ENCODE measurements around the gene RIBC1.
"Not testable (repeated sequence)": the region's sequence is repeated elsewhere in the genome, so short reads cannot be mapped to it uniquely, and the experiment has no call there.

Gene RIBC1

DNA sequence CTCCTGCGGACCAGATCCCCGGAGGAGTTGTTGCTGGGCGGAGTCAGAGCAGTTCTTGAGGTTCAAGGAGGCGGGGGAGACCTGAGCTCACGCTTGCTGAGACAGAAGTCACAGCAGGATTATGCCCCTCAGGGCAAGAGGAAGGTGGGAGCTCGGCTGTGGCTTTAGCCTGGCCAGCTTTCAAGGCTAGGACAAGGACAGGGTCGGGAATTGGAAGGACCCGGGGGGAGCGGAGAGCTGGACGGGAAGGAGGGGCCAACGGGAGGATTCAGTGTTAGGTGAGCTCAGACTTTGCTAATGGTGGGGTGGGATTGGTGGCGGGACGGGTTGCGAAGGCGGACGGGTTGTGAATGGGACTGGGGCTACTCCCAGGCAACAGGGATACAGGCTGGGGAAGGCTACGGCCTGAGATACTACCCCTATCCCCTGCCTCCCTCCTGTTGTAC lies at the start of gene RIBC1:
Gene RIBC1 (plus strand): TSS at position 13 of the 446 bp plus-strand sequence. CDS start 3,404 bp downstream, outside the sequence.
- DNase-seq (ENCODE audit: low read depth in 2 of 2) = no peak

DNA sequence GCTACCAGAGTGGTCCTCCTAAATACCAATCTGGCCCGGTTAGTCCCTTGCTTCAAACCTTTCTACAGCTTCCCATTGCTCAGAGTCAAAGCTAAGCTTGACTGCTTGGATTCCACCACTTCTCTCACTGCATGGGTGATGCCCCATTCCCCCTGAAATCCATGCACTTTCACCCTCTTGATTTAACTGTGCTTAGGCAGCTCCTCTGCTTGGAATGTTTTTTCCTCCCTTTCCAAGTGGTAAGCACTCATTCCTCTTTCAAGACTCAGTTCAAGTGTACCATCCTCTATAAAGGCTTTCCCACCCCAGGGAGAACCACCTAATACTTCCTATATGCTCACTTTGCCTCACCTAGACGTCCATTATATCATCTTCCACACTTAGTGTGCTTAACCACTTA lies 49.4 kb upstream of the RIBC1 start:
- no peak for DNase-seq (ENCODE audit: low read depth in 2 of 2)

DNA sequence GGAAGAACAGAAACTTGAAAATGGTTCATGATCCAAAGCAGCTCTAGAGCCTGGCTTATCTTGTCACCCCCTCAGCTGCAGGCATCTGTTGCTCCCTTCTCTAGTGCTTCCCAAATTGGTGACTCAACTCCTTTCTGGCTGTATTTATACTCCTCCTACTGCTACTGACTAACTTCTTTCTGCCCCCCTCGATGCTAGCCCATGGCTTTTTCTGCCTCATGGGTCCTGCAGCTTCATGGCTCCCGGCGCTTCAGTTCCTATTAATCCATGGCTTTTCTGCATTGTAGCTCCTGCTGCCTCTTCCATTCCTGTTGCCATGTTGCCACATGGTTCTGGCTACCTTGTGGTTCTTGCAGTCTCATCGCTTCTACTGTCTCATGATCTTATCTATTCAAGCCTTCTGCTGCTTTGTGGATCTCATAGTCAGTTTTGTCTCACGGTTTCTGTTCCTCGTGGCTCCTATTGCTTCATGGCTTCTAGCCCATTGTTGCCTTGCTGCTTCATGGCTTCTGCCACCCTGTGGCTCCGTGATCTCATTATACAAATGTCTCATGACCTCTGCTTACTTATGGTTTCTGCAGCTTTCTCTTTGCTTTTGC lies 48.4 kb upstream of the RIBC1 start:
- DNase-seq (ENCODE audit: low read depth in 2 of 2) = no peak

DNA sequence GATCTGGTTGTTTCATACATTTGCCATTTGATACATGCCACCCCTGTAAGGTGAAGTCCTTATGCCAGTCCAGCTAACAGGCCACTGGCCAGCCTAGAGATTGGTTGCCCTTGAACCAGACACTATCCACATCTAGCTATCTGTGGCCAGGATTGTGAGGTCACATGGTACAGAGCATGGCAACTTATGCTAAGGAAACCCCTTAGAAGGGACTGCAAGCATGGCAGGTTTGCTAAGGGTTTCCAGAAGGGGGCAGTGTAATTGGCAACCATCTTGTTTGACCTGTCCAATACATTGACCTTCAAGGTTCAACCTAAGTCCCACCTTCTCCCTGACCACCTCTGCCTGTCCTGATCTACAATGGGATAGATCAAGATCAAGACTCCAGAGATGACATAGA lies 47.8 kb upstream of the RIBC1 start:
- DNase-seq (ENCODE audit: low read depth in 2 of 2) = no peak

DNA sequence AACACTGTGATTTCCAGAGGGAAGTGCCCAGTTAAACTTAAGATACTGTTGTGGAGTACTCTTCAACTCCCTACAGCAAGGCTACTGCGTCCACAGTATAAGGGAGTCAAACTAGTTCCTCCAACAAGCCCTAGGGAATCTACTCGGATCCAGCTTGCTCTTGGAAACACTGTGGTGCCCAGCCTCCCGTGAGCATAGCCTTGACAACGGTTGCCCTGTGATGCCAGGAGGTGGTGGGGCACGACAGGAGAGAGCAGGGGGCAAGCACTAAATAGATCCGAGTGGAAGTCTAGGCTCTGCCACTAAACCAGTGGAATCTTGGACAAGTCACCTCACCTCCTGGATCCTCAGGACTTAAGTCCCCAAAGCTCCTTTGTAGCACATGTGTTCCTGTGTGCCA lies 45.8 kb upstream of the RIBC1 start:
- no peak for DNase-seq (ENCODE audit: low read depth in 2 of 2)

DNA sequence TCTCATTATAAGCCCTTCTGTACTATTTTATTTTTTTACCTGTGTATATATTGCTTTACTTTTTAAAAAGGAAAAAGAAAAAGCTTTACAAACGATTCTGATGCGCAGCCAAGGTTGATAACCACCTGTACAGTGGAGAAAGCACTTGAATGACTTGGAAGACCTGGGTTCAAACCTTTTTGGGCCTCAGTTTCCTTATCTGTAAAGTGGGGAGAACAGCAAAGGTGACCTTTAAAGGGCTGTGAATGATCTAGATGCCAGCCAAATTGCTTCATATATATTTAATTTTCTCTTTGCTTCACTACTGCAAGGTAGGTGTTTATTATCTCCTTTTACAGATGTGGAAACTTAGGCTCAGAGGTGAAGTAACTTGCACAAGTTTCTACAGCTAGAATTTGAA lies 45.2 kb upstream of the RIBC1 start:
- no peak for DNase-seq (ENCODE audit: low read depth in 2 of 2)

DNA sequence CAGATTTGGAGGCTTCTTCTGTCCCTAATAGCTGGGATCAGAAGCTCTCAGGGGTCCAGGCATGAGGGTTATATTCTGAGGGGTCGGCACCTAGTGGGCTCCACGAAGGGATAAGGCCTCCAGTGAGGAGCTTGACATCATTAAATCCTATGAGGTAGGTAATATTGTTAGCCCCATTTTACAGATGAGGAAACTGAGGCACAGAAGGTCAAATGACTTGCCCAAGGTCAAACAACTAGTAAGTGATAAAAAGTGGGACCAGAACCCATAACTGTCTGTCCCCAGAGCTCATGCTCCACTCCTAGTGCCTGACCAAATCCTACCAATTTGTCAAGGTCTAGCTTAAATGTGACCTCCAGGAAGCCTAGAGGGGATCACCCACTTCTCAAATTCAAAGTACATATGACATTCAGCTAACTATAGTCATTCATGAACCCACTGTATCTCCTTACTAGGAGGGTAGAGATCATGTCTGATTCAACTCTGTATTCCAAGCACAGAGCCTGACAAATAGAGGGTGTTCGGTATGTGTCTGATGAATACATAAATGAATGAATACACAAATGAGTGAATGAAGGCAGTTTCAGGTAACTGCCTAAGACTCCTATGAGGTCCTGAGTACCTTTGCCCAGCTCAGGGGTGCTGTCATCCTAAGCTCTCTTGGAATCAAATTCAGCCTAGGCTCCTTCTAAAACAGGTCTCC lies 43.5 kb upstream of the RIBC1 start:
- no peak for DNase-seq (ENCODE audit: low read depth in 2 of 2)

DNA sequence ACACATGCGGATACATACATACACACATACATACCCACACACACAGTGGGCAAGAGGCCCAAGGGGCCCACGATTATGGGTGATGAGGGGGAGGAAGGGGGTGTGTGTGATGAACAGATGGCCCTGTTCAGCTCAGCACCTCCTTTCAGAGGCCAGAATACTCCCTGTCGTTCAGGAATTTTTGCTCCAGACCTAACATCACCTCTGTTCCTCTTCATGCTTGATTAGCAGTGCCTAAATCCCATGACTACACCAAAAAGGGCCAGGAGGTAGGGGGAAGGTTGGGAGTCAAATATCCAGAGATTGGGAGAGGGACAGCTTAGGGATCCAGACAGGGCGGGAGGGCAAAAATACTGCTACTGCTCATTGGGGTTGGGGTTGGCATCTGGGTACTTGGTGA lies 42.9 kb upstream of the RIBC1 start:
- DNase-seq (ENCODE audit: low read depth in 2 of 2) = no peak

DNA sequence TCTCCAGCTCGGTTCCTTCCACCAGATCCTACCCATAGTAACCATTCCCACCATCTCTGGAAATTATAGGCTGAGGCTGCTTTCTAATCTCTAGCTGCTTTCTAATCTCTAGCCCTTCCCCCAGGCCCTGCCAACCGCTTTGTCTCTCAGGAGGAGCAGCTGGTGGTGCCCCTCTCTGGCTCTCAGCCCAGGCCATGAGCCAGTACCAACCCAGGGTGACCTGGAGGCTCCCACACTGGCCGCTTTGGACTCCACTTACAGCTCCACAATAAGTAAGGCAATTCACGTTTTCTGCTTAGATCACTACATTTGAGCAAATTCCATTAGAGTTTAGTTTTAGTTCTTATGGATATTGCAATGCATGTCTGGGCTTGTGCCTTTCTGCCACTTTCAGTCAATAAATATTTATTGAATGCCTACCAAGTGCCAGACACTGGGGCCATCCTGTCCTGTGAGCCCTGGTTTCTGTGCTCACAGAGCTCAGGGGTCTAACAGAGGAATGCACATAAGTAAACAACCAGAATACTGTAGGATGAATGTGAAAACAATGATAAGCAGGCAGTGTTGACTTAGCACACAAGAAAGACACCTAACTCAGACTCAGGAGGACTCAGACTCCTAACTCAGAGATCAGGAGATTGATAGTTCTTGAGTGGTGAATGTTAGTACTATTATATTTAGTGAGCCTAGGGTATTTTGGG lies 39.1 kb upstream of the RIBC1 start:
- DNase-seq (ENCODE audit: low read depth in 2 of 2) = no peak

DNA sequence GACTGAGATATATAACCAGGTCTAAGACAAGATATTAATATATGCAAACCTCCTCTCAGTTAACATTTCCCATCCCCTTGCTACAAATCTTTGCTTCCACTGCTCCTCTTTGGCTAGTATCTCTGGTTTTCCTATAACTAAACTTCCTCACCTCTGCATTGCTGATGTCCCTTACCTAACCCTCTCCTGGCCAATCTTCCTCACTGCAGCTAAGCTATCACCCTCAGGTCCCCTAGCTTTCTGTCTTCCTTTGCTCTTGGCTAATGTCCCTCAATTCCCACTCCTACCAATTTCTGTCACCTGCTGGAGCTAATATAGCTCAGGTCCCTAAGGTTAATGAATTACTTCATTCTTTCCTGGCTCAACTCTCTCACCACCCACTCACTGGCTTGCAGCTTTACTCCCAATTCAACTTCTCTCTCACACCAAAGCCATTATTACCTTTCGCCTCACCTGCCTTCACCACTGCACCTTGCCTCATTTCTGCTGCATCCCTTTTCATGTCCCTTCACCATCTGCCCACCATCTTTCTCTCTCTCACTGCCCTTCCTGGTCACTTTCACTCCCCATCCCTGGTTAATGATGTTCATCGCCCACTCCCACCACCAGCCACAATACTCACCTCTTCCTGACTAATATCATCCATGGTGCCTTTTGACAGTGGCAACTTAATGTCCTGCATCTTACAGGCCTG lies 26.9 kb upstream of the RIBC1 start:
- DNase-seq (ENCODE audit: low read depth in 2 of 2) = no peak

DNA sequence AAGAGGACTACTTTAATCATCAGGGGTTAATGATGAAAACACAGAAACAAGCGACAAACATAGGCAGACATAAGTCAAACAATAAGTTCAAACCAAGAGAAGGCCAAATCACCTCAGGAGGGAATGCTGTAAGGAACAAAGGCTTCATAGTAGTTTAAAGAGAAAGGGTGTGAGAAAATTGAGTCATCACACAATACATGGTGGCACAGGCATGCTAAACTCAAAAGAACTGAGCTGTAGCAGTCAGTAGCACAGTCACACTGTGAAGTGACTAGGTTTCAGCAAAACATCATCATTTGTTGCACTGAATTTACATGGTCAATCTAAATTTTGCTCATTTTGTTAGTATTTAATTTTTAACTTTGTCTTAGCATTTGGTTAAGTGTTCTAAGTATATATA lies 24.5 kb upstream of the RIBC1 start:
- DNase-seq (ENCODE audit: low read depth in 2 of 2) = no peak

DNA sequence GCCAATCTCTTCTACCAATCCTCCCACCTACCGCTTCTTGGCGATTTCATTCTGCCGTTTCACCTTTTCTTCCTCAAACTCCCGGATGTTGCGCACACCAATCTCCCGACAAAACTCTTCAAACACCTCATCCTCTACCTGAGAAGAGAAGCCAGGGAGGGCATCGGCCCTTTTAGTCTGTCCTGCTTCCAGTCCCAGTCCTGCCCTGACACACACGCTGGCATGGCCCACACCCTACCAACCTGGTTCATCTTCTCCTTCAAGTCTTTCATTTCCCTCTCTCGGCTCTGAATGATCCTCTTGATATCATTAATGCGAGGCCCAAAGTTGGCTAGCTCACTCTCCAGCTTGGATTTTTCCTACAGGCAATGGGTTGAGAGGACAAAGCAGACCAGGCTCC lies 19.1 kb upstream of the RIBC1 start:
- DNase-seq (ENCODE audit: low read depth in 2 of 2) = no peak

DNA sequence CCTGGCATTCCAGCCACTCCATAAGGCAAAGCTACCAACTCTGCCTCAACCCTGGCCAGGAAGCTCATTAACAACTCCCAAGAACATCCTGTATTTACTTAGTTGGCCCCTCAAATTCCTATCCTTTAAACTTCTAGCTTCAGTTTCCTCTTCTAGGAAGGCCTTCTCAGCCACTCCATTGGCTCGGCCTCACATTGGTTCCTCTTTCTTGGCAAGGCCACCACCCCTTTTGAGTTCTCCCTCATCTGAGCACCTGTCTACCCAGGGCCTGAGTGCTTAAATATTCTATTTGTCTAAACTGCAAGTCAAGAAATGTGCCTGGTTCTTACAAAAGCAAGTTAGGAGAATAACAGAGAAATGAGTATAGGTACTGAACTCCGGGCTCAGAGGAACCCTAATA lies 10.2 kb upstream of the RIBC1 start:
- DNase-seq (ENCODE audit: low read depth in 2 of 2) = no peak

DNA sequence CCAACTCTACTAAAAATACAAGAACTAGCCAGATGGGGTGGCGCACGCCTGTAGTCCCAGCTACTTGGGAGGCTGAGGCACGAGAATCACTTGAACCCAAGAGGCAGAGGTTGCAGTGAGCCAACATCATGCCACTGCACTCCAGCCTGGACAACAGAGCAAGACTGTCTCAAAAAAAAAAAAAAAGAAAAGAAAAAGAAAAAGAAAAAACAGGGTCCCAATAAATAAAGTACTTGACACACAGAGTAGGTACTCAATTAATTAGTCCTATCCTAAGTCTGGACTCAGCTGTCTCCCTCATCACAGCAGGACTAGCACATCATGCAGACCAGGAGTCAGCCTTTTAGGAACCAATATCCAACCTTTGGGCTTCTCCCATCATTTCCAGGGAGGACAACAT lies 2.3 kb upstream of the RIBC1 start:
- DNase-seq (ENCODE audit: low read depth in 2 of 2) = not testable (repeated sequence)

DNA sequence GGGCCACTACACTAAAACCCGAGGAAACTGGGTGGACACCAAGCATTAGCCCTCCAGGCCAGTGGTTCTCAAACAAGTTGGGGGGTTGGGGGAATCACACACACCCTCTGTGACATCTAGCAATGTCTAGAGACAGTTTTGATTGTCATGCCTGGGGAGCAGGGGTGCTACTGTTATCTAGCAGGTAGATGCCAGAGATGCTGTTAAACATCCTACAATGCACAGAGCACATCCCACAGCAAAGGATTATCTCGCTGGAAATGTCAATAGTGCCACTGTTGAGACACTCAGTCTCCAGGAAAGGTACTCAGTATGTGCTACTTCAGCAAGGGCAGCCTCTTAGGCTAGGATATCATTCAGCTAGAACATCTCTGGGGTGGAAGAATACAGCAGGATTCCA lies 1.5 kb upstream of the RIBC1 start:
- no peak for DNase-seq (ENCODE audit: low read depth in 2 of 2)

DNA sequence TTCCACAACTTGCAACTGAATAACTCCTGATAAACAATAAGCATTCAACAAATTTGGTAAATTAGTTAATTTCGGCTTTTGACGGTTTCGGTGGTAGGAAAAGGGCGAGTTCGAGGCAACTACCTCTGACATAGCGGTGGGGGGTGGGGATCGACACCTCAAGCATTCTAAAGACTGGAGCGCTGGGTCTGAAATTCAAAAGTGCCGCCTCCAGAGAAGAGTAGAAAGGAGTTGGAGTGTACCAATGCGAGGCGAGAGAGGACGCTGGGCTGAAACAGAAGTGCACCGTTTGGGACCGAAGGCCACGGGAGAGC lies 944 bp upstream of the RIBC1 start:
- DNase-seq (ENCODE audit: low read depth in 2 of 2) = no peak

DNA sequence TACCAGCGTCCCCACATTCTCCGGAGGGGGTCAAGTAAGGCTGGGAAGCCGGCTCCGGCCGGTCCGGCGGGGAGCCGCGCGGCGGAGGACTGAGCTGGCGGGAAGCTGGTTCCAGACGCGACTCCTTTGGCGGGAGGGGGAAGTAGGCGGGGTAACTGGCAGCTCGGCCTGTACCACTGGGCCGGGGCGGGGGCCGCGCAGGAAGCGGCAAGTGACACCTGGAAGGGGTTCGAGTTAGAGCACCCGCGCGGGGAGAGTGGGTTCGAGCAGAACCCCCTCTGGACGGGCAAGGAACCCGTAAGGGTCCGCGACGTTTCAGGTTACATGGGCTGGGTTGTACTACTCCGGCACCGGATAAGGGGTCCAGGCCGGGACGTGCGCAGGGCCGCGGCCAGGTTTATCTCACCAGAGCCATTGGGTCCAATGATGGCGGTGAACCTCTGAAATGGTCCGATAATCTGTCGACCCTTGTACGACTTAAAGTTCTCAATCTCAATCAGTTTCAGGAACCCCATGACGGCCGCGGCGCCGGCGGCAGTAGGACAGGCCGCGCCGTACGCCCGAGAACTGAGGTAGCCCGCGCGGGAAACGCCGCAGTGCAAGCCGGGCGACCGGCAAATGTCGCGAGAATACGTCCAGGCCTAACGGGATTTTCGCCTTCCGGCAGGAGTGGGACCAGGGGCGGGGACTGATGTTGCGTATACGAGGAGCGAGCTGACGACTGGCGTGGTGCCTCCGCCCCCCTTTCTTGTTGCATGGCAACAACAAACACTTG lies 400 bp upstream of the RIBC1 start, which contains the start of gene SMC1A:
Gene SMC1A (minus strand): TSS at position 569 of the 775 bp plus-strand sequence. CDS start 54 bp downstream, at position 515.
- DNase-seq (ENCODE audit: low read depth in 2 of 2) = peak; percentile 86 to 93

DNA sequence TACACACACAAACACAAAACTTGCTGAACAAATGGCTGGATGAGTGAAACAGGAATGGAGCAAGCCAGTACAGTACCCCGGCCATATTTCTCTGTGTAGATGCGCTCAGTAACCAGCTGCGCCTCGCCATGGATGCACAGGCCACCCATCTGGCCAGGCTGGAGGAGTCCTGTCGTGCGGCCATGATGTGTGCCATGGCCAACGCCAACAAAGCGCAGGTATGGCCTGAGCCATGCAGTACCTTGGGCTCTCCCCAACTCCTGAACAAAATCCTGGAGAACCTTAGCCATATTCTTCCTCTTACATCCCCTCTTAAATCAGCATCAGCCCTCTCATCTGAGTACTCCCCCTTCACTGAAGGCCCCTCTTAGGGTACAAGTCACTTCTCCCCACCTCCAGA lies 7.1 kb downstream of the RIBC1 start:
- DNase-seq (ENCODE audit: low read depth in 2 of 2) = no peak

DNA sequence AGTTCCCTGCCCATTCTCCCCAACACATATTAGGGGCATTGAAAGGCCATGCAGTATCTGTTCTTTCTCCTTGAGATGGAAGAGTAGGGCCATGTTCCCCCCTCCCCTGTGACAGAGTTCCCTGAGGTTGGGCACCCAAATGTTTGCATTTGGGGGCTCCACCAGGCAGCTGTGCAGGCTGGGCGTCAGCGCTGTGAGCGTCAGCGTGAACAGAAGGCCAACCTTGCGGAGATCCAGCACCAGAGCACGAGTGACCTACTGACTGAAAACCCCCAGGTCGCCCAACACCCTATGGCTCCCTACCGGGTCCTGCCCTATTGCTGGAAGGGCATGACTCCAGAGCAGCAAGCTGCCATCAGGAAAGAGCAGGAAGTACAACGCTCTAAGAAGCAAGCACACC lies 7.6 kb downstream of the RIBC1 start:
- no peak for DNase-seq (ENCODE audit: low read depth in 2 of 2)

DNA sequence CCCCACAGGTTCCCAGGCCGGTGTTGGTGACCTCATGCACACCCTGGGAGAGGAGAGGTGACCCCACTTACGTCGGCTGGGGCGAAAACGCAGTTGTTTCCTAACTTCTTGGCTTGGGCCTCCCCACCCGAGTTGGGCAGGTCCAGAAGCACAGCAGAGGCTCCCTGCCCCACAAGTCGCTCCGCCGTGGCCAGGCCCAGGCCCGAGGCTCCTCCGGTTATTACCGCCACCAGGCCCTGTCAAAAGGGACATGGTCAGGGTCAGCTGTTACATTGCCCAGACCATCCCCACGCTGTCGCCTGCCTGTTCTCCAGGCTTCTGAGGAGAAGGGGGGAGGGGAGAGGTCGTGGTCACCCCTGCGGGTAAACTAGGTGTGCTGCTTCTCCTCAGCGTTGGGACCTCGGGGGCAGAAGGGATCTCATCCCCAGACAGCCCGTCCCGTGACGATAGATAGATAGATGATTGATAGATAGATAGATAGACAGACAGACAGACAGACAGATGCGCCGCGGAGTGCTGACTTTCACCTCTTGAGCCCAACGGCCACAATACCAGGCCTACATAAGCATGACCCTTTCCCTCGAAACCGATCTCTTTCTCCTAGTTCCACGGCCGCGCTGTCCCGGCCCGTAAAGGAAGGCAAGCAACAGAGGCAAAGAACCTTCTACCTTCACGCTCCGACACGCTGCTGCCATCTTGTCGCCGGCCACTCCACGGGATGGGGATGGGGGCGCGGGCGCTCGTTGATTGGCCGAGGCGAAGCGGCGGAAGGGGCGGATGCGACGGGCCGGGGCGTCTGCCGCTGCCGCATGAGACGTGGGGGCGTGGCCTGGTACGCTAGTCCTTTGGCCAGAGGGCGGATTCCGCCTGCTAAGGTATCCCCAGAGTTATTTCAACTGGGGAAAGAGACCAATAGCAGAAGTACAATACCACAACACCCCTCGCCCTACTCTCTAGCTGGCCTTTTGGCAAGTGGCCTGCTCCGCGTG lies 11.3 kb downstream of the RIBC1 start, which contains the start of gene HSD17B10:
Gene HSD17B10 (minus strand): TSS at position 720 of the 989 bp plus-strand sequence. CDS start 25 bp downstream, at position 695.
- peak; percentile 64 to 67 for DNase-seq (ENCODE audit: low read depth in 2 of 2)

All from stimulated activated CD8-positive, alpha-beta memory T cell treated with anti-CD3 and anti-CD28 coated beads, Interleukin-7, amount 100 ng/mL, for 1 hour (primary cell).